Mesenchymal stem cell (in vitro differentiated cells and primary cell): ENCODE data around the gene SYTL3.

ENCODE experiments used
- DNase-seq: peaks from one replicate; pipeline ENCODE4 v3.0.0-alpha.2; 2013
- H2AFZ ChIP-seq: one replicate; pipeline ENCODE4 v1.6.1; 2013; ENCODE audit warnings: low read depth, mild to moderate bottlenecking, control low read depth, inconsistent platforms, low read length, moderate library complexity
- H2AK5ac ChIP-seq: 2 replicates; pipeline ENCODE4 v1.6.1; 2013; ENCODE audit warnings: low read length, moderate library complexity, mild to moderate bottlenecking, inconsistent platforms; ENCODE audit not compliant: severe bottlenecking
- H2BK120ac ChIP-seq: one replicate; pipeline ENCODE4 v1.6.1; 2013; ENCODE audit warnings: low read depth, mild to moderate bottlenecking, inconsistent platforms, low read length, moderate library complexity
- H2BK12ac ChIP-seq, 2 experiments: one replicate each; pipeline ENCODE4 v1.6.1; 2013; ENCODE audit warnings: inconsistent platforms in 2 of 2, low read length in 2 of 2, mild to moderate bottlenecking in 2 of 2, moderate library complexity in 2 of 2, control low read depth in 1 of 2
- H2BK15ac ChIP-seq: one replicate; pipeline ENCODE4 v1.6.1; 2013; ENCODE audit warnings: mild to moderate bottlenecking, low read depth, inconsistent platforms; ENCODE audit not compliant: poor library complexity, severe bottlenecking
- H2BK5ac ChIP-seq: 2 replicates; pipeline ENCODE4 v1.6.1; 2013; ENCODE audit warnings: low read depth, mild to moderate bottlenecking, low read length, control low read depth, inconsistent platforms; ENCODE audit not compliant: poor library complexity, severe bottlenecking
- H3K14ac ChIP-seq, 2 experiments: one replicate each; pipeline ENCODE4 v1.6.1; 2013; ENCODE audit warnings: inconsistent platforms in 2 of 2, low read length in 2 of 2, control low read depth in 1 of 2, mild to moderate bottlenecking in 1 of 2, moderate library complexity in 1 of 2
- H3K18ac ChIP-seq, 2 experiments: one replicate each; pipeline ENCODE4 v1.6.1; 2013; ENCODE audit warnings: inconsistent platforms in 2 of 2, low read length in 2 of 2, control low read depth in 1 of 2, low read depth in 1 of 2, mild to moderate bottlenecking in 1 of 2
- H3K23ac ChIP-seq, 2 experiments: one replicate each; pipeline ENCODE4 v1.6.1; 2013; ENCODE audit warnings: inconsistent platforms in 2 of 2, low read length in 2 of 2, mild to moderate bottlenecking in 2 of 2, moderate library complexity in 2 of 2, control low read depth in 1 of 2
- H3K27ac ChIP-seq: 2 replicates; pipeline ENCODE4 v1.5.1; 2013; ENCODE audit warnings: mild to moderate bottlenecking, moderate library complexity, low read length, control low read depth, inconsistent platforms; ENCODE audit not compliant: poor library complexity, severe bottlenecking
- H3K27me3 ChIP-seq, 2 experiments: 2 replicates each; pipeline versions ENCODE4 v1.6.1 to v1.7.0; 2013; ENCODE audit warnings: low read length in 2 of 2, mild to moderate bottlenecking in 2 of 2, moderate library complexity in 2 of 2, control low read depth in 1 of 2, inconsistent platforms in 1 of 2; ENCODE audit not compliant: control insufficient read depth in 1 of 2, insufficient read depth in 1 of 2
- H3K36me3 ChIP-seq, 2 experiments: 2 replicates each; pipeline versions ENCODE4 v1.6.1 to v1.7.0; 2013; ENCODE audit warnings: low read length in 2 of 2, control low read depth in 1 of 2, inconsistent platforms in 1 of 2, low read depth in 1 of 2, mild to moderate bottlenecking in 1 of 2; ENCODE audit not compliant: insufficient read depth in 2 of 2, control insufficient read depth in 1 of 2
- H3K4ac ChIP-seq, 2 experiments: one replicate each; pipeline ENCODE4 v1.6.1; 2013; ENCODE audit warnings: inconsistent platforms in 2 of 2, low read length in 2 of 2, mild to moderate bottlenecking in 2 of 2, moderate library complexity in 2 of 2, control low read depth in 1 of 2, low read depth in 1 of 2
- H3K4me1 ChIP-seq: 2 replicates; pipeline ENCODE4 v1.6.1; 2013; ENCODE audit warnings: low read depth, low read length, control low read depth; ENCODE audit not compliant: control insufficient read depth, insufficient read depth
- H3K4me2 ChIP-seq: 2 replicates; pipeline ENCODE4 v1.6.1; 2013; ENCODE audit warnings: low read length, mild to moderate bottlenecking, inconsistent platforms; ENCODE audit not compliant: poor library complexity, severe bottlenecking
- H3K4me3 ChIP-seq, 2 experiments: 2 replicates each; pipeline versions ENCODE4 v1.5.1 to v1.7.0; 2013; ENCODE audit warnings: low read length in 2 of 2, mild to moderate bottlenecking in 2 of 2, control low read depth in 1 of 2, low read depth in 1 of 2; ENCODE audit not compliant: insufficient read depth in 1 of 2
- H3K79me1 ChIP-seq: replicated peaks from 2 replicates; pipeline ENCODE4 v1.6.1; 2013; ENCODE audit warnings: mild to moderate bottlenecking, control low read depth, low read length, inconsistent platforms; ENCODE audit not compliant: poor library complexity, severe bottlenecking
- H3K9ac ChIP-seq: 2 replicates; pipeline ENCODE4 v1.7.0; 2013; ENCODE audit warnings: mild to moderate bottlenecking, low read length, moderate library complexity
- H3K9me3 ChIP-seq: 2 replicates; pipeline ENCODE4 v1.7.0; 2013; ENCODE audit warnings: mild to moderate bottlenecking, low read length; ENCODE audit not compliant: control insufficient read depth
- H4K8ac ChIP-seq: one replicate; pipeline ENCODE4 v1.6.1; 2013; ENCODE audit warnings: inconsistent platforms, mild to moderate bottlenecking, low read length, moderate library complexity
- H4K91ac ChIP-seq: one replicate; pipeline ENCODE4 v1.6.1; 2013; ENCODE audit warnings: mild to moderate bottlenecking, low read length, inconsistent platforms
- WGBS: methylation state at CpG from one replicate; pipeline ENCODE4 v1.1.7; 2013; ENCODE audit warnings: mixed read lengths; 5-methylcytosine and 5-hydroxymethylcytosine counted together

Gene SYTL3

DNA sequence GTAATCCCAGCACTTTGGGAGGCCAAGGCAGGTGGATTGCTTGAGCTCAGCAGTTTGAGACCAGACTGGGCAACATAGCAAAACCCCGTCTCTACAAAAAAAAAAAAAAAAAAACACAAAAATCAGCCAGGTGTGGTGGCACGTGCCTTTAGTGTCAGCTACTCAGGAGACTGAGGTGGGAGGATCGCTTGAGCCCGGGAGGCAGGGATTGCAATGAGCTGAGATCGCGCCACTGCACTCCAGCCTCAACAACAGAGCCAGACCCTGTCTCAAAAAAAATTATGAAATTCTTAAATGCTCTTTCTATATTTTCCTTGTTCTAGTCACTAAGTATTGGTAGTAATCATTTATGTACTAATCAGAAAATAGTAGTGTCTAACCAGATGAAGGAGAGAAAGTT lies 30.6 kb downstream of the SYTL3 start:
- H3K27me3 ChIP-seq: no peaks in the 10 kb centered on the region
- no peak overlapping the region for H3K4me3 ChIP-seq
- no peaks in the 10 kb centered on the region for H3K4me1 ChIP-seq
- no peak overlapping the region for H2BK15ac ChIP-seq
- H2AFZ ChIP-seq: no peak overlapping the region
- H3K9me3 ChIP-seq: no peaks in the 10 kb centered on the region
- no peak overlapping the region for H3K4ac ChIP-seq
- no peak overlapping the region for H3K27ac ChIP-seq
- no peak overlapping the region for H4K91ac ChIP-seq
- H2BK12ac ChIP-seq: no peak overlapping the region
- no peak overlapping the region for H2BK5ac ChIP-seq
- H2AK5ac ChIP-seq: no peak overlapping the region
- H3K79me1 ChIP-seq: no peaks in the 10 kb centered on the region
- no peak overlapping the region for H4K8ac ChIP-seq
- no peak overlapping the region for H3K18ac ChIP-seq
- no peak for DNase-seq
- H3K36me3 ChIP-seq: no peaks in the 10 kb centered on the region
- WGBS: 96% methylated on average over 3 of the region's 6 CpGs
- H3K4me2 ChIP-seq: no peak overlapping the region
- H3K14ac ChIP-seq: no peak overlapping the region
- no peak overlapping the region for H2BK120ac ChIP-seq
- no peak overlapping the region for H3K9ac ChIP-seq
- H3K23ac ChIP-seq: no peak overlapping the region

DNA sequence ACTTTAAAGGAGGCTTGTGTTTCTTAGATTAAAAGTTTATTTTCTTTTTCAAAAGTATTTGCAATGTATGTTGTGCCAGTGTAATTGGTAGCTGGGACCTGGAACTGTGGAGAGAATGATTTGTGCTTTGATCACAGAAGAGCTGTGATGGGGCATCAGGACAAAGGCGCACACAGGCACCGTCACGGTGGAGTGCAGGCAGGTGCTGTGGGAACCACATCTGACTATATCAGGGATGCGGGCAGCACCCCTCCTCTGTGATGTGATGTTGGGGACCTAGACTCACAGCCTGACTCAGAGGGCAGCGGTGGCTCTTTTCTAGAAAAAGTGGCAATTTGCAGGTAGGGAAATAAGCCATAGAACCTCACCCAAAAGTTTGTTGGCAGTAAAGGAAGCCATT lies 34.5 kb downstream of the SYTL3 start:
- no peak overlapping the region for H3K4ac ChIP-seq
- H3K27ac ChIP-seq: no peak overlapping the region
- H2BK5ac ChIP-seq: no peak overlapping the region
- no peak for DNase-seq
- H3K36me3 ChIP-seq: no peaks in the 10 kb centered on the region
- no peak overlapping the region for H3K14ac ChIP-seq
- H3K9me3 ChIP-seq: no peaks in the 10 kb centered on the region
- H4K8ac ChIP-seq: no peak overlapping the region
- H2BK12ac ChIP-seq: no peak overlapping the region
- H3K4me1 ChIP-seq: peaks cover 2% of the 10 kb centered on the region
- no peaks in the 10 kb centered on the region for H3K79me1 ChIP-seq
- H3K4me3 ChIP-seq: no peak overlapping the region
- H2AK5ac ChIP-seq: no peak overlapping the region
- no peak overlapping the region for H2AFZ ChIP-seq
- H3K27me3 ChIP-seq: no peaks in the 10 kb centered on the region
- peak overlapping the region; percentile 2 for H4K91ac ChIP-seq
- H2BK15ac ChIP-seq: no peak overlapping the region
- no peak overlapping the region for H3K18ac ChIP-seq
- no peak overlapping the region for H3K9ac ChIP-seq
- no peak overlapping the region for H3K4me2 ChIP-seq
- WGBS: 90% methylated on average over 5 of the region's 5 CpGs
- H3K23ac ChIP-seq: no peak overlapping the region
- no peak overlapping the region for H2BK120ac ChIP-seq

DNA sequence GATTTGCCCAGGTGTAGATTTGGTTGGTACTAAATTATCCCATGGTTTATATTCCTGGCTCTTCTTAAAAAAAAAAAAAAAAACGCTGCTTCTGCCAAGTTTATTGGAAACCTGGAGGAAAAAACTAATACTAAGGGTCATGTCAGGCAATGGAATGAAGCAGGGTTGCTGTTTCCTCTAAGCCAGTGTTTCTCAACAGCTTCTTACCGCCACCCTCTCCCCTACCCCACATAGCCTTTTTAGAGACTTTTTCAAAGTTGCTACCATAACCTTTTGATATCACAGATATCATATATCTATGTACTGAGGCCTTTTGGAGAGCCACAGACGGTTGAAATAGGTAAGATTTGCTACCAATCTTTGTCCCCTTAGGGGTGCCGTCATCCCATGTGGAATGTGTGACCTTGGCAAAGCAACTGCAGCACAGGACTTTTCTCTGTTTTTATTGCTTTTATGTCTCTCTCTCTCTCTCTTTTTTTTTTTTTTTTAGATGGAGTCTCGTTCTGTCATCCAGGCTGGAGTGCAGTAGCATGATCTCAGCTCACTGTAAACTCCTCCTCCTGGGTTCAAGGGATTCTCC lies 35.0 kb downstream of the SYTL3 start:
- Histone ChIP-seq H2AK5ac (no peak overlapping the region), H4K91ac (no peak overlapping the region), H3K4me3 (no peak overlapping the region), H2BK15ac (no peak overlapping the region), H3K27me3 (no peaks in the 10 kb centered on the region), H3K4me1 (peaks cover 2% of the 10 kb centered on the region), H3K18ac (no peak overlapping the region), H2BK120ac (no peak overlapping the region), H2BK12ac (no peak overlapping the region), H3K36me3 (no peaks in the 10 kb centered on the region), H3K9ac (no peak overlapping the region), H3K23ac (no peak overlapping the region), H2AFZ (no peak overlapping the region), H4K8ac (no peak overlapping the region), H3K4me2 (no peak overlapping the region), H2BK5ac (no peak overlapping the region), H3K14ac (no peak overlapping the region), H3K4ac (no peak overlapping the region), H3K9me3 (no peaks in the 10 kb centered on the region), H3K79me1 (no peaks in the 10 kb centered on the region), H3K27ac (no peak overlapping the region)
- DNase-seq: no peak
- 93% methylated on average over 3 of the region's 5 CpGs for WGBS

DNA sequence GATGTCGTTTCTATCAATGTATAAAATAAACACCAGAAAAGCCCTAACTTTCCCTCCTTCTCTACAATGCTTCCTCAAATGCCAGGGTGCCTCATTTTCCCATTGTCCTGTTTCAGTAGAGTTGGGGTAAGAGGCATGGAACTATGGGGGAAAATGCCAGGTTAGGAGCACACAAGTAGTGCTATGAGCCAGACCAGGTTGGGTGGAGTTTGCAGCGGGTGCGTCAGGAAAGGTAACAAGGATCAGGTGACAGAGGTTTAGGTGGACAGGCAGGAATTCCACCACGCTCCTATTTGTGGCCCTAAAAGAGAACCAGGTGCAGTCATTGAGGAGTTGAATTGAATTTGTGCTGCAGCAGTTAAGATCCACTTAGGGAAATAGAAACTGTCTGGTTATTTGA lies 36.5 kb downstream of the SYTL3 start:
- Histone ChIP-seq H3K9ac (no peak overlapping the region), H4K8ac (no peak overlapping the region), H2BK12ac (no peak overlapping the region), H3K27me3 (no peaks in the 10 kb centered on the region), H2BK120ac (no peak overlapping the region), H3K9me3 (no peaks in the 10 kb centered on the region), H2AK5ac (no peak overlapping the region), H3K4ac (no peak overlapping the region), H3K27ac (no peak overlapping the region), H3K4me2 (no peak overlapping the region), H2BK5ac (no peak overlapping the region), H3K23ac (no peak overlapping the region), H3K18ac (no peak overlapping the region), H3K14ac (no peak overlapping the region), H2BK15ac (no peak overlapping the region), H3K4me3 (no peak overlapping the region), H3K4me1 (peaks cover 2% of the 10 kb centered on the region), H3K36me3 (no peaks in the 10 kb centered on the region), H2AFZ (no peak overlapping the region), H3K79me1 (no peaks in the 10 kb centered on the region), H4K91ac (peak overlapping the region; percentile 61)
- 68% methylated on average over 3 of the region's 4 CpGs for WGBS
- no peak for DNase-seq
